HepG2 (cell line): ENCODE data around the gene TM2D1. TPM values are rescaled to one million over a fixed set of nuclear protein-coding genes. Genes with fewer than 3 reads are reported as not detected.

Experiments
- AHR ChIP-seq: IDR thresholded peaks from 2 replicates; pipeline ENCODE4 v1.6.1; 2018; ENCODE audit warnings: missing genetic modification reagents, missing compliant biosample characterization
- ARID2 ChIP-seq: sonication (generic); formaldehyde crosslinking; IDR thresholded peaks from 2 replicates; pipeline ENCODE4 v1.8.1; 2022; ENCODE audit warnings: mild to moderate bottlenecking, missing genetic modification reagents, borderline replicate concordance
- ERF ChIP-seq: IDR thresholded peaks from 2 replicates; pipeline ENCODE4 v1.6.1; 2018; ENCODE audit warnings: missing biosample characterization, missing genetic modification reagents
- FOSL2 ChIP-seq: sonication (generic); formaldehyde crosslinking; IDR thresholded peaks from 2 replicates; pipeline ENCODE4 v1.4.0; 2020; ENCODE audit warnings: missing genetic modification reagents
- GATAD2A ChIP-seq: IDR thresholded peaks from 2 replicates; pipeline ENCODE4 v1.6.1; 2016
- LCORL ChIP-seq, 2 experiments: fragments of 450-650 bp in 1 of 2; sonication (generic) in 1 of 2; formaldehyde crosslinking in 1 of 2; IDR thresholded peaks; 2 replicates each; pipeline versions ENCODE4 v1.5.0 to v1.6.1; 2017 to 2020; ENCODE audit warnings: antibody characterized with exemption in 1 of 2, missing genetic modification reagents in 1 of 2
- MIER3 ChIP-seq: IDR thresholded peaks from 2 replicates; pipeline ENCODE4 v1.6.1; 2016; ENCODE audit warnings: missing compliant biosample characterization, borderline replicate concordance
- MTA3 ChIP-seq: sonication (generic); formaldehyde crosslinking; IDR thresholded peaks from 2 replicates; pipeline ENCODE4 v1.4.0; 2020; ENCODE audit warnings: missing genetic modification reagents
- ZNF30 ChIP-seq: sonication (generic); formaldehyde crosslinking; IDR thresholded peaks from 2 replicates; pipeline ENCODE4 v1.5.0; 2020; ENCODE audit warnings: mild to moderate bottlenecking, missing genetic modification reagents
- ZNF343 ChIP-seq: sonication (generic); formaldehyde crosslinking; IDR thresholded peaks from 2 replicates; pipeline ENCODE4 v1.4.0; 2020; ENCODE audit warnings: mild to moderate bottlenecking, missing genetic modification reagents
- ZNF354B ChIP-seq: sonication (generic); formaldehyde crosslinking; IDR thresholded peaks from 2 replicates; pipeline ENCODE4 v1.8.0; 2022; ENCODE audit warnings: mild to moderate bottlenecking, missing genetic modification reagents
- ZNF75D ChIP-seq: sonication (generic); formaldehyde crosslinking; IDR thresholded peaks from 2 replicates; pipeline ENCODE4 v1.8.1; 2023; ENCODE audit warnings: missing genetic modification reagents, mild to moderate bottlenecking, borderline replicate concordance
- ZNF776 ChIP-seq: sonication (generic); formaldehyde crosslinking; IDR thresholded peaks from 2 replicates; pipeline ENCODE4 v1.4.0; 2020; ENCODE audit warnings: mild to moderate bottlenecking, missing genetic modification reagents
- ZNF891 ChIP-seq: sonication (generic); formaldehyde crosslinking; IDR thresholded peaks from 2 replicates; pipeline ENCODE4 v1.5.0; 2020; ENCODE audit warnings: mild to moderate bottlenecking, missing genetic modification reagents
- polyA plus RNA-seq, 8 experiments: library from polyadenylated mRNA; depleted of rRNA in 3 of 8; stranded (reverse) in 7 of 8; unstranded in 1 of 8; fragments of >200 nt; fragmentation: Illumina TruSeq in 4 of 8; extraction: Trizol in 4 of 8; gene quantifications; 2 replicates each; pipeline versions ENCODE4 v1.2.1 to v1.2.3, GENCODE V29; 2011 to 2016; ENCODE audit warnings: low read depth in 4 of 8, missing spikeins in 1 of 8, mixed read lengths in 1 of 8; ENCODE audit not compliant: insufficient read depth in 1 of 8
- total RNA-seq, 5 experiments: library from RNA; depleted of rRNA; stranded (reverse); fragments of >200 nt; fragmentation: Illumina TruSeq; extraction: Trizol; gene quantifications; 2 replicates each; pipeline ENCODE4 v1.2.3, GENCODE V29; 2016; ENCODE audit warnings: low read depth in 1 of 5
- TF ChIP-seq, protein P1 (sequence below), 2 experiments: sonication (generic) in 1 of 2; formaldehyde crosslinking in 1 of 2; IDR thresholded peaks; 2 replicates each; pipeline versions ENCODE4 v1.4.0 to v1.6.1; 2016 to 2020; ENCODE audit warnings: borderline replicate concordance in 1 of 2, low read depth in 1 of 2, mild to moderate bottlenecking in 1 of 2, missing genetic modification reagents in 1 of 2
- TF ChIP-seq, protein P2 (sequence below): sonication (generic); formaldehyde crosslinking; IDR thresholded peaks from 2 replicates; pipeline ENCODE4 v1.4.0; 2020; ENCODE audit warnings: missing genetic modification reagents, borderline replicate concordance
- TF ChIP-seq, protein P3 (sequence below): sonication (generic); IDR thresholded peaks from 2 replicates; pipeline ENCODE4 v1.6.1; 2016; ENCODE audit warnings: low read depth, borderline replicate concordance
- TF ChIP-seq, protein P4 (sequence below): sonication (generic); formaldehyde crosslinking; IDR thresholded peaks from 2 replicates; pipeline ENCODE4 v1.8.1; 2023; ENCODE audit warnings: mild to moderate bottlenecking, missing genetic modification reagents

TM2D1 gene
- total and polyA plus RNA-seq, 2 of the 13 experiments (the other 11 are each of a cell fraction or from before 2014, with no cell fraction given), result 26.6 to 49.0 TPM

DNA sequence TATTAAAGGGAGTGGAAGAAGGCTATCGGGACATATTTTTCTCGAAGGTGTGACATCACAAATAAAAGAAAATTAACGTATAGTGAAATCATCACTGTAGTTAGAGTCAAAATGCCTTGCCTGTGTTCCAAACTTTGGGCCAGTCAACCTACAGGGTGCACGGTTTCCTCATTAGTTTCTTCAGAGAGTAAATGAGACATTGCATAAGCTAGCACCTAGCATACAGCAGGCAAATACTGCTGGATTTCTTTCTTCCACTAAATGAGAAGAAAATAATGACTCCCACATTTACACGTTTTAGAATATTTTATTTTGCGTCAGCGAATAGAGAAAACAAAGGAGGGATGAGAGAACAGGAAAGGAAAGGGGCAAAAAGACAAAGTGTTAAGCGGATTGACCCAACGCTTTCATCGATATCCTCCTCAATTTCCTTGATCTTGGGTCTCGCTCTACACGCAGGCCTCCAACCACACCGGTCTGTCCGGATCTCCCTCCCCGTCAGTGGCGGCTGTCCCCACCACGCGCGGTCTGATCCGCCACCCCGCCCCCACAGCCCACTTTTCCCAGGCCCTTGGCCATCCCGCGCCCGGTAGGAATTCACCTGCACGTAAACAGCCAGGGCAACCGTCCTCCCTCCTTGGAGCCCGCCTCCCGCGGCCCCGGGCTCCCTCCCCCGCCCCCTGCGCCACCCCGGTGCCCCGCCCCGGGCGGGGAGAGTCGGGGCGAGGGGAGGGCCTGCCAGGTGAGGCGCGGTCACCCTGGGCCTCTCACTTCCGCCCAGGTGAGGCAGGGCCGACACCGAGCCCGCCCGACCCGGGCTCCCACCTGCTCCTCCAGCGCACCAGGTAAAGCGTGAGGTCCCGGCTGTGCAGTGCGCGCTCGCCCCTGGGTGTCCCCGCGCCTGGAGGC is 17.0 kb upstream of the TM2D1 start, which contains the start of gene PATJ (continued):
- TF ChIP-seq, protein P1, sequence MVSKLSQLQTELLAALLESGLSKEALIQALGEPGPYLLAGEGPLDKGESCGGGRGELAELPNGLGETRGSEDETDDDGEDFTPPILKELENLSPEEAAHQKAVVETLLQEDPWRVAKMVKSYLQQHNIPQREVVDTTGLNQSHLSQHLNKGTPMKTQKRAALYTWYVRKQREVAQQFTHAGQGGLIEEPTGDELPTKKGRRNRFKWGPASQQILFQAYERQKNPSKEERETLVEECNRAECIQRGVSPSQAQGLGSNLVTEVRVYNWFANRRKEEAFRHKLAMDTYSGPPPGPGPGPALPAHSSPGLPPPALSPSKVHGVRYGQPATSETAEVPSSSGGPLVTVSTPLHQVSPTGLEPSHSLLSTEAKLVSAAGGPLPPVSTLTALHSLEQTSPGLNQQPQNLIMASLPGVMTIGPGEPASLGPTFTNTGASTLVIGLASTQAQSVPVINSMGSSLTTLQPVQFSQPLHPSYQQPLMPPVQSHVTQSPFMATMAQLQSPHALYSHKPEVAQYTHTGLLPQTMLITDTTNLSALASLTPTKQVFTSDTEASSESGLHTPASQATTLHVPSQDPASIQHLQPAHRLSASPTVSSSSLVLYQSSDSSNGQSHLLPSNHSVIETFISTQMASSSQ (IDR thresholded peaks at IDR 0.05; ENCODE audit: low read depth), result no peak
- TF ChIP-seq, protein P1 (CRISPR knock-in tag; IDR thresholded peaks at IDR 0.05; ENCODE audit: borderline replicate concordance), result no peak
- TF ChIP-seq ZNF776 (CRISPR knock-in tag), result 0 out of 2 replicates have a peak, but pooled peaks have one; percentile 42
- TF ChIP-seq ERF, result peak; percentile 26; the same call in 1 of the 2 replicates
- TF ChIP-seq, protein P2, sequence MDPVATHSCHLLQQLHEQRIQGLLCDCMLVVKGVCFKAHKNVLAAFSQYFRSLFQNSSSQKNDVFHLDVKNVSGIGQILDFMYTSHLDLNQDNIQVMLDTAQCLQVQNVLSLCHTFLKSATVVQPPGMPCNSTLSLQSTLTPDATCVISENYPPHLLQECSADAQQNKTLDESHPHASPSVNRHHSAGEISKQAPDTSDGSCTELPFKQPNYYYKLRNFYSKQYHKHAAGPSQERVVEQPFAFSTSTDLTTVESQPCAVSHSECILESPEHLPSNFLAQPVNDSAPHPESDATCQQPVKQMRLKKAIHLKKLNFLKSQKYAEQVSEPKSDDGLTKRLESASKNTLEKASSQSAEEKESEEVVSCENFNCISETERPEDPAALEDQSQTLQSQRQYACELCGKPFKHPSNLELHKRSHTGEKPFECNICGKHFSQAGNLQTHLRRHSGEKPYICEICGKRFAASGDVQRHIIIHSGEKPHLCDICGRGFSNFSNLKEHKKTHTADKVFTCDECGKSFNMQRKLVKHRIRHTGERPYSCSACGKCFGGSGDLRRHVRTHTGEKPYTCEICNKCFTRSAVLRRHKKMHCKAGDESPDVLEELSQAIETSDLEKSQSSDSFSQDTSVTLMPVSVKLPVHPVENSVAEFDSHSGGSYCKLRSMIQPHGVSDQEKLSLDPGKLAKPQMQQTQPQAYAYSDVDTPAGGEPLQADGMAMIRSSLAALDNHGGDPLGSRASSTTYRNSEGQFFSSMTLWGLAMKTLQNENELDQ, result no peak
- TF ChIP-seq GATAD2A, result 0 out of 2 replicates have a peak, but pooled peaks have one; percentile 42
- no peak for TF ChIP-seq ARID2 (CRISPR knock-in tag)
- no peak for TF ChIP-seq LCORL (IDR thresholded peaks at IDR 0.05)
- no peak; the same call in 1 of the 2 replicates for TF ChIP-seq LCORL (CRISPR knock-in tag; IDR thresholded peaks at IDR 0.05)
- TF ChIP-seq MIER3 (CRISPR knock-in tag), result no peak
- TF ChIP-seq ZNF354B (CRISPR knock-in tag), result no peak
- no peak for TF ChIP-seq ZNF343 (CRISPR knock-in tag)
- no peak for TF ChIP-seq ZNF75D
- TF ChIP-seq, protein P3, sequence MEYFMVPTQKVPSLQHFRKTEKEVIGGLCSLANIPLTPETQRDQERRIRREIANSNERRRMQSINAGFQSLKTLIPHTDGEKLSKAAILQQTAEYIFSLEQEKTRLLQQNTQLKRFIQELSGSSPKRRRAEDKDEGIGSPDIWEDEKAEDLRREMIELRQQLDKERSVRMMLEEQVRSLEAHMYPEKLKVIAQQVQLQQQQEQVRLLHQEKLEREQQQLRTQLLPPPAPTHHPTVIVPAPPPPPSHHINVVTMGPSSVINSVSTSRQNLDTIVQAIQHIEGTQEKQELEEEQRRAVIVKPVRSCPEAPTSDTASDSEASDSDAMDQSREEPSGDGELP, result peak; percentile 47; the same call in 1 of the 2 replicates
- no peak for TF ChIP-seq MTA3 (CRISPR knock-in tag)
- no peak for TF ChIP-seq ZNF891 (CRISPR knock-in tag)
- no peak for TF ChIP-seq ZNF30 (CRISPR knock-in tag)
- TF ChIP-seq, protein P4, sequence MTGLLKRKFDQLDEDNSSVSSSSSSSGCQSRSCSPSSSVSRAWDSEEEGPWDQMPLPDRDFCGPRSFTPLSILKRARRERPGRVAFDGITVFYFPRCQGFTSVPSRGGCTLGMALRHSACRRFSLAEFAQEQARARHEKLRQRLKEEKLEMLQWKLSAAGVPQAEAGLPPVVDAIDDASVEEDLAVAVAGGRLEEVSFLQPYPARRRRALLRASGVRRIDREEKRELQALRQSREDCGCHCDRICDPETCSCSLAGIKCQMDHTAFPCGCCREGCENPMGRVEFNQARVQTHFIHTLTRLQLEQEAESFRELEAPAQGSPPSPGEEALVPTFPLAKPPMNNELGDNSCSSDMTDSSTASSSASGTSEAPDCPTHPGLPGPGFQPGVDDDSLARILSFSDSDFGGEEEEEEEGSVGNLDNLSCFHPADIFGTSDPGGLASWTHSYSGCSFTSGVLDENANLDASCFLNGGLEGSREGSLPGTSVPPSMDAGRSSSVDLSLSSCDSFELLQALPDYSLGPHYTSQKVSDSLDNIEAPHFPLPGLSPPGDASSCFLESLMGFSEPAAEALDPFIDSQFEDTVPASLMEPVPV (CRISPR knock-in tag), result no peak
- no peak for TF ChIP-seq AHR (CRISPR knock-in tag)
- no peak for TF ChIP-seq FOSL2 (CRISPR knock-in tag)
